NCI-H524 (cell line): Measurements from ENCODE around the gene QRICH1.

Experiments used
- DNase-seq, 2 experiments: peaks; one replicate each; lab custom pipeline; 2025; lab: John Stamatoyannopoulos, UW

QRICH1 gene

GRCh38 chr3:49119036-49119435 is 25.2 kb upstream of the QRICH1 start:
- no peak for DNase-seq

GRCh38 chr3:49112262-49112661 is 18.4 kb upstream of the QRICH1 start:
- no peak for DNase-seq

GRCh38 chr3:49111347-49111746 is 17.5 kb upstream of the QRICH1 start:
- no peak for DNase-seq

- no peak for DNase-seq
These were observed 16.9 kb upstream of the QRICH1 start for GRCh38 chr3:49110780-49111179.

- no peak for DNase-seq
These were observed 14.5 kb upstream of the QRICH1 start for GRCh38 chr3:49108346-49108745.

- peak; percentile 80 to 90 for DNase-seq
These were observed 10.8 kb upstream of the QRICH1 start, which contains the start of gene QARS1 for GRCh38 chr3:49104427-49105291. Gene QARS1, minus strand, starts transcription at chr3:49104757. Its CDS starts 24 bp downstream, at chr3:49104733.

GRCh38 chr3:49104052-49104426 is 10.2 kb upstream of the QRICH1 start:
- DNase-seq: no peak

- no peak for DNase-seq
These were observed 6.3 kb upstream of the QRICH1 start for GRCh38 chr3:49100046-49100615.

- DNase-seq: no peak
These were observed 5.2 kb upstream of the QRICH1 start for GRCh38 chr3:49098910-49099630.

GRCh38 chr3:49098429-49098828 is 4.6 kb upstream of the QRICH1 start:
- no peak for DNase-seq

- peak; percentile 56 to 82 for DNase-seq
These were observed 676 bp downstream of the QRICH1 start for GRCh38 chr3:49092938-49093852.

GRCh38 chr3:49081429-49081828 is 12.4 kb downstream of the QRICH1 start:
- DNase-seq: no peak

- no peak for DNase-seq
These were observed 14.6 kb downstream of the QRICH1 start for GRCh38 chr3:49079270-49079669.

- DNase-seq: no peak
These were observed 17.2 kb downstream of the QRICH1 start for GRCh38 chr3:49076646-49077045.

GRCh38 chr3:49076116-49076515 is 17.8 kb downstream of the QRICH1 start:
- DNase-seq: no peak

GRCh38 chr3:49058011-49058410 is 35.9 kb downstream of the QRICH1 start:
- DNase-seq: no peak

- no peak for DNase-seq
These were observed 36.6 kb downstream of the QRICH1 start for GRCh38 chr3:49057268-49057667.

- DNase-seq: no peak
These were observed 39.5 kb downstream of the QRICH1 start for GRCh38 chr3:49054344-49054862.

GRCh38 chr3:49053543-49053942 is 40.3 kb downstream of the QRICH1 start:
- no peak for DNase-seq

- DNase-seq: no peak
These were observed 58.6 kb downstream of the QRICH1 start for GRCh38 chr3:49035281-49035680.

GRCh38 chr3:49034650-49035049 is 59.2 kb downstream of the QRICH1 start:
- DNase-seq: no peak
